ENCODE measurements around the gene RAB5IF. TPM values are rescaled to one million over a fixed set of nuclear protein-coding genes. Genes with fewer than 3 reads are reported as not detected.
"Not testable (repeated sequence)": the region's sequence is repeated elsewhere in the genome, so short reads cannot be mapped to it uniquely, and the experiment has no call there.

The RAB5IF gene
- total and polyA plus RNA-seq, 2 donors (not counting 1 experiment from before 2014, with no cell fraction given) = 41.4 to 69.4 TPM

- Histone ChIP-seq H3K4me3 (ENCODE audit: control extremely low read depth in 1 of 5, extremely low read depth in 1 of 5, insufficient read depth in 1 of 5, low read depth in 2 of 5, low read length in 4 of 5) (no peak overlapping the region), H3K4me2 (replicated peaks; ENCODE audit: low read depth, low read length, poor library complexity, severe bottlenecking) (no peak overlapping the region), H4K20me1 (ENCODE audit: control insufficient read depth, insufficient read depth, low read length, poor library complexity, severe bottlenecking) (no peaks in the 10 kb centered on the region), H3K27ac (ENCODE audit: low read length in 2 of 2) (no peak overlapping the region), H3K79me2 (ENCODE audit: control insufficient read depth, insufficient read depth, low read length) (no peaks in the 10 kb centered on the region), H3K27me3 (replicated peaks in 1 of 4; ENCODE audit: control extremely low read depth in 1 of 4, control insufficient read depth in 3 of 4, insufficient read depth in 4 of 4, low read length in 3 of 4) (no peaks in the 10 kb centered on the region), H3K36me3 (replicated peaks in 1 of 2; ENCODE audit: control extremely low read depth in 1 of 2, control insufficient read depth in 1 of 2, extremely low read depth in 1 of 2, insufficient read depth in 2 of 2, low read length in 1 of 2) (no peaks in the 10 kb centered on the region), H3K9ac (ENCODE audit: low read length) (no peak overlapping the region), H2AFZ (ENCODE audit: insufficient read depth, low read depth, low read length, poor library complexity, severe bottlenecking) (no peak overlapping the region), H3K4me1 (ENCODE audit: control insufficient read depth in 2 of 2, insufficient read depth in 2 of 2, low read length in 2 of 2) (peaks cover 9 to 11% of the 10 kb centered on the region in 2 donors), H3K9me3 (ENCODE audit: control extremely low read depth in 1 of 3, control insufficient read depth in 2 of 3, insufficient read depth in 1 of 3, low read length in 2 of 3) (no peaks in the 10 kb centered on the region)
- no peak for TF ChIP-seq CTCF (IDR thresholded peaks at IDR 0.05)
- no peak for TF ChIP-seq EZH2 (IDR thresholded peaks at IDR 0.05; ENCODE audit: borderline replicate concordance, insufficient read depth, low read depth, low read length, poor library complexity, severe bottlenecking)
- POLR2A ChIA-PET = no interaction called here
- no peaks in the 10 kb centered on the region for H3K9me3 Mint-ChIP-seq (ENCODE audit: insufficient read depth)
- no peak overlapping the region for H3K4me3 Mint-ChIP-seq
- no peak for ATAC-seq (ENCODE audit: low read depth)
- WGBS (ENCODE audit: insufficient coverage) = 98% methylated on average over 7 of the region's 9 CpGs
- DNase-seq = no peak
- CTCF ChIA-PET = no interaction called here
- peaks cover 13% of the 10 kb centered on the region for H3K4me1 Mint-ChIP-seq
- no peaks in the 10 kb centered on the region for H3K27me3 Mint-ChIP-seq
- no peak overlapping the region for H3K27ac Mint-ChIP-seq
- intact Hi-C loops (cut with micrococcal nuclease) = no loop called here
Observed at GRCh38 chr20:36633285-36633772, 27.8 kb downstream of the RAB5IF start.

GRCh38 chr20:36634342-36634741 lies 28.8 kb downstream of the RAB5IF start:
- H3K9me3 ChIP-seq (ENCODE audit: control extremely low read depth in 1 of 3, control insufficient read depth in 2 of 3, insufficient read depth in 1 of 3, low read length in 2 of 3) = no peaks in the 10 kb centered on the region
- no peak overlapping the region for H3K27ac ChIP-seq (ENCODE audit: low read length in 2 of 2)
- Mint-ChIP-seq H3K9me3 (ENCODE audit: insufficient read depth) (no peaks in the 10 kb centered on the region), H3K27ac (no peak overlapping the region), H3K27me3 (no peaks in the 10 kb centered on the region), H3K4me1 (peaks cover 12% of the 10 kb centered on the region), H3K4me3 (no peak overlapping the region)
- peaks cover 9 to 11% of the 10 kb centered on the region in 2 donors for H3K4me1 ChIP-seq (ENCODE audit: control insufficient read depth in 2 of 2, insufficient read depth in 2 of 2, low read length in 2 of 2)
- no peaks in the 10 kb centered on the region for H3K79me2 ChIP-seq (ENCODE audit: control insufficient read depth, insufficient read depth, low read length)
- POLR2A ChIA-PET = no interaction called here
- WGBS (ENCODE audit: insufficient coverage) = 96% methylated on average over 11 of the region's 11 CpGs
- CTCF ChIA-PET = no interaction called here
- H3K9ac ChIP-seq (ENCODE audit: low read length) = no peak overlapping the region
- no peak overlapping the region for H3K4me3 ChIP-seq (ENCODE audit: control extremely low read depth in 1 of 5, extremely low read depth in 1 of 5, insufficient read depth in 1 of 5, low read depth in 2 of 5, low read length in 4 of 5)
- DNase-seq = no peak
- no peak for ATAC-seq (ENCODE audit: low read depth)
- no peak for TF ChIP-seq CTCF (IDR thresholded peaks at IDR 0.05)
- no peak for TF ChIP-seq EZH2 (IDR thresholded peaks at IDR 0.05; ENCODE audit: borderline replicate concordance, insufficient read depth, low read depth, low read length, poor library complexity, severe bottlenecking)
- H3K4me2 ChIP-seq (replicated peaks; ENCODE audit: low read depth, low read length, poor library complexity, severe bottlenecking) = no peak overlapping the region
- no peaks in the 10 kb centered on the region for H3K27me3 ChIP-seq (replicated peaks in 1 of 4; ENCODE audit: control extremely low read depth in 1 of 4, control insufficient read depth in 3 of 4, insufficient read depth in 4 of 4, low read length in 3 of 4)
- H4K20me1 ChIP-seq (ENCODE audit: control insufficient read depth, insufficient read depth, low read length, poor library complexity, severe bottlenecking) = no peaks in the 10 kb centered on the region
- H3K36me3 ChIP-seq (replicated peaks in 1 of 2; ENCODE audit: control extremely low read depth in 1 of 2, control insufficient read depth in 1 of 2, extremely low read depth in 1 of 2, insufficient read depth in 2 of 2, low read length in 1 of 2) = no peaks in the 10 kb centered on the region
- intact Hi-C loops (cut with micrococcal nuclease) = no loop called here
- no peak overlapping the region for H2AFZ ChIP-seq (ENCODE audit: insufficient read depth, low read depth, low read length, poor library complexity, severe bottlenecking)

GRCh38 chr20:36638876-36639400 lies 33.4 kb downstream of the RAB5IF start:
- H3K9me3 ChIP-seq (ENCODE audit: control extremely low read depth in 1 of 3, control insufficient read depth in 2 of 3, insufficient read depth in 1 of 3, low read length in 2 of 3); H3K36me3 ChIP-seq (replicated peaks in 1 of 2; ENCODE audit: control extremely low read depth in 1 of 2, control insufficient read depth in 1 of 2, extremely low read depth in 1 of 2, insufficient read depth in 2 of 2, low read length in 1 of 2); H3K9ac ChIP-seq (ENCODE audit: low read length); intact Hi-C loops (cut with micrococcal nuclease); DNase-seq; POLR2A ChIA-PET; H3K27me3 ChIP-seq (replicated peaks in 1 of 4; ENCODE audit: control extremely low read depth in 1 of 4, control insufficient read depth in 3 of 4, insufficient read depth in 4 of 4, low read length in 3 of 4); H2AFZ ChIP-seq (ENCODE audit: insufficient read depth, low read depth, low read length, poor library complexity, severe bottlenecking); H3K4me1 Mint-ChIP-seq; H3K4me2 ChIP-seq (replicated peaks; ENCODE audit: low read depth, low read length, poor library complexity, severe bottlenecking); ATAC-seq (ENCODE audit: low read depth); H4K20me1 ChIP-seq (ENCODE audit: control insufficient read depth, insufficient read depth, low read length, poor library complexity, severe bottlenecking); H3K27ac ChIP-seq (ENCODE audit: low read length in 2 of 2); H3K27me3 Mint-ChIP-seq; H3K4me1 ChIP-seq (ENCODE audit: control insufficient read depth in 2 of 2, insufficient read depth in 2 of 2, low read length in 2 of 2); H3K9me3 Mint-ChIP-seq (ENCODE audit: insufficient read depth); H3K79me2 ChIP-seq (ENCODE audit: control insufficient read depth, insufficient read depth, low read length); CTCF ChIA-PET; H3K4me3 Mint-ChIP-seq; H3K27ac Mint-ChIP-seq; H3K4me3 ChIP-seq (ENCODE audit: control extremely low read depth in 1 of 5, extremely low read depth in 1 of 5, insufficient read depth in 1 of 5, low read depth in 2 of 5, low read length in 4 of 5): not testable (repeated sequence)
- WGBS (ENCODE audit: insufficient coverage) = 96% methylated on average over 6 of the region's 12 CpGs
